ENCODE results near the gene GDI1.

DNA sequence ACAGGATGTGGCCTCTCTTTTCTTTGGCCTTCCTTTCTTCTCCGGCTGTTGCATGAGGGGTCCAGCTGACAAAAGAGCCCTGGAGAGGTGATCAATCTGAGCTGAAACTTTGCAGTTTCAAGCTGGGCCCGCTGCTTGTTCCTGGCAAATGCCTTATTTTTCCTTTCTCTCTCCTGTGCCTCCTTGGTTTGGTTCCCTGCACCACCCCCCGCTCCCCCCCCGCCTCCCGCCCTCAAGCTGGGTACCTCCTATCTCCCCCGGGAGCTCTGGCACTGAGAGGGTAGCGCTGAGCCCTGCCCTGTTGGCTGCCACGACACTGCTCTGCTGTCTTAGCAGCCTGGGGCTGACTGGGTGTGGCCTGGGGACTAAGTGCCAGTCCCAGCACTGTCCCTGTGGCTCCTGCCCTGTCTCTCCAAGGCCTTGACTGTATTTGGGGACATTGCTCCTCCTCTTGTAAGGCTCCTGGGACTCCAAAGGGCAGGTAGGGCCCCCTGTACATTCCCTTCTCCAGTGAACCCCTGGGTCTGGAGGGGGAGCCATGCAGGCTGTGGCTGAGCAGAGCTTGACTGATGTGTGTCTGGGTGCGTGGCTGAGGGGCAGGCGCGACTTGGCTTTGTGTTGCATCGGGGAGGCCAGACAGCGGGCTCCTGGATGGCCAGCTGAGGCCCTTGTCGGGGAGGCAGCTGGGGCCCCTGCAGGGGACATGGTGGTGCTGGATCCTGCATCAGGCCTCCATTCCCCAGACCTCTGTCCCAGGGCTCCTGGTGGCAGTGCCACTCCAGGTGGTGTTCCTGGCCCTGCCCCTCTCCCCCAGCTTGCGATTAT lies 22.2 kb downstream of the GDI1 start:
- TF ChIP-seq, protein P1, sequence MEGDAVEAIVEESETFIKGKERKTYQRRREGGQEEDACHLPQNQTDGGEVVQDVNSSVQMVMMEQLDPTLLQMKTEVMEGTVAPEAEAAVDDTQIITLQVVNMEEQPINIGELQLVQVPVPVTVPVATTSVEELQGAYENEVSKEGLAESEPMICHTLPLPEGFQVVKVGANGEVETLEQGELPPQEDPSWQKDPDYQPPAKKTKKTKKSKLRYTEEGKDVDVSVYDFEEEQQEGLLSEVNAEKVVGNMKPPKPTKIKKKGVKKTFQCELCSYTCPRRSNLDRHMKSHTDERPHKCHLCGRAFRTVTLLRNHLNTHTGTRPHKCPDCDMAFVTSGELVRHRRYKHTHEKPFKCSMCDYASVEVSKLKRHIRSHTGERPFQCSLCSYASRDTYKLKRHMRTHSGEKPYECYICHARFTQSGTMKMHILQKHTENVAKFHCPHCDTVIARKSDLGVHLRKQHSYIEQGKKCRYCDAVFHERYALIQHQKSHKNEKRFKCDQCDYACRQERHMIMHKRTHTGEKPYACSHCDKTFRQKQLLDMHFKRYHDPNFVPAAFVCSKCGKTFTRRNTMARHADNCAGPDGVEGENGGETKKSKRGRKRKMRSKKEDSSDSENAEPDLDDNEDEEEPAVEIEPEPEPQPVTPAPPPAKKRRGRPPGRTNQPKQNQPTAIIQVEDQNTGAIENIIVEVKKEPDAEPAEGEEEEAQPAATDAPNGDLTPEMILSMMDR (IDR thresholded peaks at IDR 0.05): no peak
- no peak for TF ChIP-seq POLR2A (IDR thresholded peaks at IDR 0.05)

Data from Peyer's patch (tissue), 4 donors.